ENCODE measurements around the gene TJP1. TPM values are rescaled to one million over a fixed set of nuclear protein-coding genes. Genes with fewer than 3 reads are reported as not detected.
"Not testable (repeated sequence)": the region's sequence is repeated elsewhere in the genome, so short reads cannot be mapped to it uniquely, and the experiment has no call there.

The TJP1 gene
- total and polyA plus RNA-seq, 7 experiments from 2014 or later = not detected

DNA sequence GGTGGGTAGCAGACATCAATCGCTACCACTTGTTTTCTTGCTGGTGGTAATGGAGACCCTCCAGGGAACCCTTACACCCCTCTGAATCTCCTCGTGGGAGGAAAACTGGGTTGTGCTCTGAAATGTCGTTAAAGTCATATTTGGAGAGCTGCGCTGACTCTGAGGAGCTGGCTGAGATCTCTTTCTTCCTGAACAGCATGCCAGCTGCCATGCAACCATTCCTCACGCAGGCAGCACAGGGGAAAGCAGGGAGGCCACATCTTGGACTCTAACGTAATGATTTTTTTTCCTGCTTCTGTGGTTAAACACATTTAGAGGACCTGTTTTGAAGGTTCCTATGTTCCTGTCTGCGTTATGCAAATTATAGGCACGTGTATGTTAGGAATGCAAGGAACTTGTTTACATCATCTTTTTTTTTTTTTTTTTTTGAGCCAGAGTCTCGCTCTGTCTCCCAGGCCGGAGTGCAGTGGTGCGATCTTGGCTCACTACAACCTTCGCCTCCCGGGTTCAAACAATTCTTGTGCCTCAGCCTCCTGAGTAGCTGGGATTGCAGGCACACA, 156.7 kb downstream of the TJP1 start:
- H3K36me3 ChIP-seq (ENCODE audit: control insufficient read depth in 2 of 3, insufficient read depth in 3 of 3, low read length in 3 of 3) = no peaks in the 10 kb centered on the region
- POLR2A ChIA-PET = no interaction called here
- ATAC-seq = no peak
- CTCF ChIA-PET = no interaction called here
- intact Hi-C loops (cut with micrococcal nuclease) = no loop called here
- Mint-ChIP-seq H3K27ac (no peak overlapping the region), H3K4me3 (no peak overlapping the region), H3K36me3 (peaks cover 0 to 3% (median 0%) of the 10 kb centered on the region in 5 donors), H3K9me3 (peaks cover 0 to 2% (median 0%) of the 10 kb centered on the region in 11 donors), H3K4me1 (peaks cover 0 to 2% (median 0%) of the 10 kb centered on the region in 7 donors), H3K27me3 (peaks cover 0 to 35% (median 18%) of the 10 kb centered on the region in 5 donors)
- no peaks in the 10 kb centered on the region for H3K9me3 ChIP-seq (ENCODE audit: control insufficient read depth in 2 of 3, low read length in 3 of 3)
- DNase-seq = no peak
- H3K27me3 ChIP-seq (ENCODE audit: control insufficient read depth in 2 of 2, insufficient read depth in 2 of 2, low read length in 2 of 2) = no peaks in the 10 kb centered on the region
- H3K4me1 ChIP-seq (ENCODE audit: control insufficient read depth in 2 of 2, insufficient read depth in 2 of 2, low read length in 2 of 2) = no peaks in the 10 kb centered on the region
- H3K27ac ChIP-seq (ENCODE audit: low read depth, low read length) = no peak overlapping the region
- H3K4me3 ChIP-seq (ENCODE audit: low read length) = no peak overlapping the region

DNA sequence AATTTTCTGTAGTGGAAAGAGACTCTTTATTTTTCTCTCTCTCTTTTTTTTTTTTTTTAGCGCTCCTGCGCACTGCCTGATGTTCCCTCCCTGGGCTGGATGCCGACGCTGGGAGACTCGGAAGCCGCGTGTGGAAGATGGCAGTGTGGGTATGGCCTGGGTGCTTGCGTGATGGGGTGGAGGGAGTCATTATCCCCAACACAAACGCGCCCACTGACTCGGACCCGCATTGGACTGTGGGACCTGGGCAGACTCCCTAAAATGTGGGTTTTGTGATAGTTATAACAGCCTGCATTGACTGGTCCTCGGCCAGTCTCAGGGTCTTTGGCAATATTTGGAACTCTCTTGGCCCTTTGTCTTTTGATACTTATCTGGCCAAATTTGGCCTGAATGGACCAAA, 157.9 kb downstream of the TJP1 start:
- Mint-ChIP-seq H3K27ac (no peak overlapping the region), H3K36me3 (peaks cover 0 to 3% (median 0%) of the 10 kb centered on the region in 5 donors)

GRCh38 chr15:29657476-29657817, 164.8 kb downstream of the TJP1 start:
- H3K9me3 ChIP-seq (ENCODE audit: control insufficient read depth in 2 of 3, low read length in 3 of 3); H3K4me1 Mint-ChIP-seq; H3K27ac Mint-ChIP-seq; H3K27me3 ChIP-seq (ENCODE audit: control insufficient read depth in 2 of 2, insufficient read depth in 2 of 2, low read length in 2 of 2); H3K27ac ChIP-seq (ENCODE audit: low read depth, low read length); DNase-seq; ATAC-seq; H3K36me3 Mint-ChIP-seq; POLR2A ChIA-PET; H3K4me3 Mint-ChIP-seq; H3K27me3 Mint-ChIP-seq; H3K36me3 ChIP-seq (ENCODE audit: control insufficient read depth in 2 of 3, insufficient read depth in 3 of 3, low read length in 3 of 3); H3K4me3 ChIP-seq (ENCODE audit: low read length); intact Hi-C loops (cut with micrococcal nuclease); CTCF ChIA-PET; H3K4me1 ChIP-seq (ENCODE audit: control insufficient read depth in 2 of 2, insufficient read depth in 2 of 2, low read length in 2 of 2): not testable (repeated sequence)
- peaks cover 0 to 17% (median 9%) of the 10 kb centered on the region in 11 donors for H3K9me3 Mint-ChIP-seq

More for the DNA sequence above, 157.9 kb downstream of the TJP1 start:
- no peak overlapping the region for H3K27ac ChIP-seq (ENCODE audit: low read depth, low read length)
- intact Hi-C loops (cut with micrococcal nuclease) = no loop called here
- no peak for DNase-seq
- H3K27me3 ChIP-seq (ENCODE audit: control insufficient read depth in 2 of 2, insufficient read depth in 2 of 2, low read length in 2 of 2) = no peaks in the 10 kb centered on the region
- H3K36me3 ChIP-seq (ENCODE audit: control insufficient read depth in 2 of 3, insufficient read depth in 3 of 3, low read length in 3 of 3) = no peaks in the 10 kb centered on the region
- no peak overlapping the region for H3K4me3 ChIP-seq (ENCODE audit: low read length)
- H3K27me3 Mint-ChIP-seq = peaks cover 0 to 35% (median 15%) of the 10 kb centered on the region in 5 donors
- no peak overlapping the region for H3K4me3 Mint-ChIP-seq
- ChIA-PET POLR2A (no interaction called here), CTCF (no interaction called here)
- peaks cover 0 to 2% (median 0%) of the 10 kb centered on the region in 7 donors for H3K4me1 Mint-ChIP-seq
- H3K4me1 ChIP-seq (ENCODE audit: control insufficient read depth in 2 of 2, insufficient read depth in 2 of 2, low read length in 2 of 2) = no peaks in the 10 kb centered on the region
- no peak for ATAC-seq
- H3K9me3 Mint-ChIP-seq = peaks cover 0 to 2% (median 0%) of the 10 kb centered on the region in 11 donors
- H3K9me3 ChIP-seq (ENCODE audit: control insufficient read depth in 2 of 3, low read length in 3 of 3) = no peaks in the 10 kb centered on the region

DNA sequence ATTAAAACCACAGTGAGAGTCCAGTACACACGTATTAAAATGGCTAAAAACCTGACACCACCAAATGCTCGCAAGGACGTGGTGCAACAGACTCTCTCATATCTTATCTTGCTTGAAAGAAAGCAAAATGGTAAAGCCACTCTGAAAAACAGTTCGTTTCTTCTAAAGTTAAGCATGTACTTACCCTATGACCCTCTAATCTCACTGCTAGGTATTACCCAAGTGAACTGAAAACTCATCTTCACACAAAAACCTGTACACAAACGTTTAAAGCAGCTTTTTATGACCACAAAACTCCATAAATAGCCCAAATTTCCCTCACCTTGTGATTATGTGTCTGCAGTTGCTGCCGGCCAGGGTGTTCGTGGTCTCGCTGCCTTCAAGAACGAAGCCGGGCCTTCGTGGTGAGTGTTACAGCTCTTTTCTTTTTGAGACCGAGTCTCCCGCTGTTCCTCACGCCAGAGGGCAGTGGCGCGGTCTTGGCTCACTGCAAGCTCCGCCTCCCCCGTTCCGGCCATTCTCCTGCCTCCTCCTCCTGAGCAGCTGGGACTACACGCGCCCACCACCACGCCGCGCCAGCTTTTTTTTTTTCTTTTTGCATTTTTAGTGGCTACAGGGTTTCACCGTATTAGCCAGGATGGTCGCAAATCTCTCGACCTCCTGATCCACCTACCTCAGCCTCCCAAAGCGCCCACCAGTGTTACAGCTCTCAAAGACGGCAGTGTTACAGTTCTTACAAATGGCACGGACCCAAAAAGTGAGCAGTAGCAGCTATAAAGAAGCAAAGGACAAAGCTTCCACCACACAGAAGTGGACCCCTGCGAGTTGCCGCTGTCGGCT, 165.4 kb downstream of the TJP1 start:
- intact Hi-C loops (cut with micrococcal nuclease) = no loop called here

DNA sequence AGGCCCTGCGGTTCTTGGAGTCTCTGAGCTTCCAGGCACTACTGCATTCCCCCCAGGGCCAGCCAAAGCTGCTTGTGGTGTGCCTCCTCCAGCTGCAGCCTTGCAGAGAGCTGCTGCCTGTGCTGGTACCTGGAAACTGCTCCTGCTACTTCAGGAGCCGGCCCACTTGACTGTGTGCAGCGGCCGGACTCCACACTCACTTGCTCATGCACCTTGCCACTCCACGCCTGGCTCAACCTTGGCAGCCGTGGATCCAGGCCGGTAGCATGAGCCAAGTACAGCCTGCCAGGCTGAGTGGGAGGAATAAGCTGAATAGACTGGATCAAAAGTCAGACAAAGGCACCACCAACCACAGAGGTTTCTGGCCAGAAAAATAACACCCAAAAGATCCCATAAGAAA, 169.7 kb downstream of the TJP1 start:
- H3K36me3 ChIP-seq (ENCODE audit: control insufficient read depth in 2 of 3, insufficient read depth in 3 of 3, low read length in 3 of 3) = no peaks in the 10 kb centered on the region
- H3K27ac ChIP-seq (ENCODE audit: low read depth, low read length) = no peak overlapping the region
- H3K4me3 Mint-ChIP-seq = no peak overlapping the region
- no peak for DNase-seq
- ChIA-PET CTCF (no interaction called here), POLR2A (no interaction called here)
- no peaks in the 10 kb centered on the region for H3K27me3 ChIP-seq (ENCODE audit: control insufficient read depth in 2 of 2, insufficient read depth in 2 of 2, low read length in 2 of 2)
- peaks cover 0 to 3% (median 0%) of the 10 kb centered on the region in 3 experiments for H3K9me3 ChIP-seq (ENCODE audit: control insufficient read depth in 2 of 3, low read length in 3 of 3)
- no peak for ATAC-seq
- no peak overlapping the region for H3K4me3 ChIP-seq (ENCODE audit: low read length)
- no peak overlapping the region for H3K27ac Mint-ChIP-seq
- no peaks in the 10 kb centered on the region for H3K4me1 Mint-ChIP-seq
- peaks cover 0 to 5% (median 4%) of the 10 kb centered on the region in 5 donors for H3K27me3 Mint-ChIP-seq
- H3K36me3 Mint-ChIP-seq = peaks cover 0 to 6% (median 0%) of the 10 kb centered on the region in 5 donors
- H3K9me3 Mint-ChIP-seq = peaks cover 0 to 28% (median 9%) of the 10 kb centered on the region in 11 donors
- no peaks in the 10 kb centered on the region for H3K4me1 ChIP-seq (ENCODE audit: control insufficient read depth in 2 of 2, insufficient read depth in 2 of 2, low read length in 2 of 2)
- intact Hi-C loops (cut with micrococcal nuclease) = no loop called here

More for the DNA sequence above, 165.4 kb downstream of the TJP1 start:
- CTCF ChIA-PET = no interaction called here
- H3K9me3 Mint-ChIP-seq = peaks cover 0 to 17% (median 9%) of the 10 kb centered on the region in 11 donors
- no peak overlapping the region for H3K4me3 ChIP-seq (ENCODE audit: low read length)
- no peak for ATAC-seq
- no peaks in the 10 kb centered on the region for H3K4me1 Mint-ChIP-seq
- POLR2A ChIA-PET = no interaction called here
- no peaks in the 10 kb centered on the region for H3K4me1 ChIP-seq (ENCODE audit: control insufficient read depth in 2 of 2, insufficient read depth in 2 of 2, low read length in 2 of 2)
- H3K27me3 Mint-ChIP-seq = peaks cover 0 to 5% (median 0%) of the 10 kb centered on the region in 5 donors
- H3K36me3 ChIP-seq (ENCODE audit: control insufficient read depth in 2 of 3, insufficient read depth in 3 of 3, low read length in 3 of 3) = no peaks in the 10 kb centered on the region
- no peak overlapping the region for H3K27ac Mint-ChIP-seq
- H3K9me3 ChIP-seq (ENCODE audit: control insufficient read depth in 2 of 3, low read length in 3 of 3) = peaks cover 0 to 3% (median 0%) of the 10 kb centered on the region in 3 experiments
- H3K36me3 Mint-ChIP-seq = peaks cover 0 to 6% (median 0%) of the 10 kb centered on the region in 5 donors
- no peak for DNase-seq
- H3K27ac ChIP-seq (ENCODE audit: low read depth, low read length) = no peak overlapping the region
- H3K27me3 ChIP-seq (ENCODE audit: control insufficient read depth in 2 of 2, insufficient read depth in 2 of 2, low read length in 2 of 2) = no peaks in the 10 kb centered on the region
- no peak overlapping the region for H3K4me3 Mint-ChIP-seq

DNA sequence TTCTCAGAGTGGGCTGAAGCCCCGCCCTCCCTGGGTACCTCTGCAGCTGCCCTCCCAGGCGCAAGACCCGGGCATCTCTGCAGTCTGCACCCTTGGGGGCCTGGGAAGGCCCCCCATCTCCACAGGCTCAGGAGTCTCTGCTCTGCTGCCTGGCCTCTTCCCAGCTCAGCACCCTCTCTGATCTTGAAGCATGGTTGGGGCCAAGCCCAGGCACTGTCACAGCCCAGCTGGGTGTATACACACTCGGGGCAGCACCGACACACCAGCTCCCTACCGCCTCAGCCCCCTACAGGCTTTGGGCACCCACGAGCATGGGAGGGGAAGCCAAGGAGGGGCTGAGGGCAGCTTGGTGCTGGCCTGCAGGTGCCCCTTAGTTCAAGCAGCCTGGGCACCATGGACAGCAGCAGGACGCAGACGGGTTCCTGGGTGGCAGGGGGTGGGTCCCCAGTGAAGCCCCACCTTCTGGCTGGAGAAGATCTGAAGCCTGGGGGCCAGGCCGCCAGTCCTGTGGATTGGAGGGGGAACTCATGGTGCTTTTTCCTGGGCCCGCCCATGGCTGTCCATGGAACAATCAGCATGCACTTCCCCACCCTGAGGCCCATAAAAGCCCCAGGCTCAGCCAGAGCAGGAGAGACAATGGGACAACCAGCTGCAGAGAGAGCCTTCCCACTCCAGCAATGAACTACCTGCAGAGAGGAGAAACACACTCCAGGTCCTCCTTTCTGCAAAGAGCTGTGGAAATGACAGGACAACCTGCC, 170.6 kb downstream of the TJP1 start:
- Histone ChIP-seq H3K4me1 (ENCODE audit: control insufficient read depth in 2 of 2, insufficient read depth in 2 of 2, low read length in 2 of 2) (no peaks in the 10 kb centered on the region), H3K4me3 (ENCODE audit: low read length) (no peak overlapping the region), H3K9me3 (ENCODE audit: control insufficient read depth in 2 of 3, low read length in 3 of 3) (peaks cover 0 to 4% (median 0%) of the 10 kb centered on the region in 3 experiments), H3K27ac (ENCODE audit: low read depth, low read length) (no peak overlapping the region), H3K27me3 (ENCODE audit: control insufficient read depth in 2 of 2, insufficient read depth in 2 of 2, low read length in 2 of 2) (no peaks in the 10 kb centered on the region), H3K36me3 (ENCODE audit: control insufficient read depth in 2 of 3, insufficient read depth in 3 of 3, low read length in 3 of 3) (no peaks in the 10 kb centered on the region)
- Mint-ChIP-seq H3K4me3 (no peak overlapping the region), H3K36me3 (peaks cover 0 to 6% (median 0%) of the 10 kb centered on the region in 5 donors), H3K27me3 (peaks cover 0 to 5% (median 4%) of the 10 kb centered on the region in 5 donors), H3K4me1 (no peaks in the 10 kb centered on the region), H3K9me3 (peaks cover 4 to 35% (median 12%) of the 10 kb centered on the region in 11 donors), H3K27ac (no peak overlapping the region)
- POLR2A ChIA-PET = no interaction called here
- CTCF ChIA-PET = no interaction called here
- ATAC-seq (no peak), DNase-seq (no peak)
- intact Hi-C loops (cut with micrococcal nuclease) = no loop called here
